Measurements from ENCODE around the gene C2CD5. TPM values are rescaled to one million over a fixed set of nuclear protein-coding genes. Genes with fewer than 3 reads are reported as not detected.
A peak's percentile ranks its signal among the peaks of the same experiment; 100 is the strongest.
"Not testable (repeated sequence)": the region's sequence is repeated elsewhere in the genome, so short reads cannot be mapped to it uniquely, and the experiment has no call there.

C2CD5 gene
- polyA plus RNA-seq, 4 donors, result 15.4 to 63.3 (median 23.4) TPM

DNA sequence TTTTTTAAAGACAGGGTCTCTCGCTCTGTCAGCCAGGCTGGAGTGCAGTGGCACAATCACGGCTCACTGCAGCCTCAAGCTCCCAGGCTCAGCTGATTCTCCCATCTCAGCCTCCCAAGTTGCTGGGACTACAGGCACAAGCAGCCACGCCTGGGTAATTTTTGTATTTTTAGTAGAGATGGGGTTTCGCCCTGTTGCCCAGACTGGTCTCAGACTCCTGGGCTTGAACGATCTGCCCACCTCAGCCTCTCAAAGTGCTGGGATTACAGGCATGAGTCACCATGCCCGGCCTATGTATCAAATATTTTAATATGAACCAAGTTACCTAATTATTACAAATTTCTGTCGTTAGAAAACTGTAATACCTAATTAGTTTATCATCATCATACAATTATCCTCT lies 63.5 kb downstream of the C2CD5 start:
- DNase-seq; H3K36me3 ChIP-seq (ENCODE audit: control insufficient read depth in 3 of 3, insufficient read depth in 2 of 3, low read depth in 1 of 3, low read length in 3 of 3); H3K27me3 ChIP-seq (ENCODE audit: control insufficient read depth in 3 of 3, insufficient read depth in 3 of 3, low read length in 3 of 3); H3K27ac ChIP-seq (ENCODE audit: low read depth in 1 of 3, low read length in 2 of 3); H3K9me3 ChIP-seq (ENCODE audit: control insufficient read depth in 2 of 2, insufficient read depth in 1 of 2, low read depth in 1 of 2, low read length in 1 of 2); H3K4me1 ChIP-seq (ENCODE audit: control insufficient read depth in 3 of 3, insufficient read depth in 2 of 3, low read depth in 1 of 3, low read length in 2 of 3); FAIRE-seq; H3K4me3 ChIP-seq (ENCODE audit: low read depth in 1 of 3, low read length in 3 of 3): not testable (repeated sequence)
- WGBS, 3 donors, result 90 to 91% (median 91%) methylated on average over 7 of the region's 7 CpGs

DNA sequence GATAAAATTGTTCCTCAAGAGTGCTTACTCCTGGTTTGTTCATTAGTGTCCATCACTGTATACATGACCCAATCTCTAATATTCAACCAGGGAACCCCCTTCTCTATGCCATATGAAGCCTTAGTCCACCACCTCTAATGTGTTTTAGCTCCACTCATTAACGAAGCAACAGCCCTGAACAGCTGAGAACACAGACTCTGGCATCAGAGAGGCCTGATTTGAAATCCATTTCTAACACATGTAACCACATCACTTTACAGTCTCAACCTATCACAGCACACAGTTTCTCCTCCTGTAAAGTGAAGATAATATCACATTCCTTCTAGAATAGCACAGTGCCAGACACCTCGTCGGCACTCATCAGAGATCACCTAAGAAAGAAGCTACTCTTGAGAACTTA lies 64.3 kb downstream of the C2CD5 start:
- no peaks in the 10 kb centered on the region for H3K4me1 ChIP-seq (ENCODE audit: control insufficient read depth in 3 of 3, insufficient read depth in 2 of 3, low read depth in 1 of 3, low read length in 2 of 3)
- peaks cover 4 to 8% (median 7%) of the 10 kb centered on the region in 3 donors for H3K36me3 ChIP-seq (ENCODE audit: control insufficient read depth in 3 of 3, insufficient read depth in 2 of 3, low read depth in 1 of 3, low read length in 3 of 3)
- no peaks in the 10 kb centered on the region for H3K27me3 ChIP-seq (ENCODE audit: control insufficient read depth in 3 of 3, insufficient read depth in 3 of 3, low read length in 3 of 3)
- WGBS, 3 donors, result 88 to 92% (median 91%) methylated on average over 3 of the region's 3 CpGs
- DNase-seq (no peak), FAIRE-seq (no peak)
- no peak overlapping the region for H3K27ac ChIP-seq (ENCODE audit: low read depth in 1 of 3, low read length in 2 of 3)
- H3K9me3 ChIP-seq (ENCODE audit: control insufficient read depth in 2 of 2, insufficient read depth in 1 of 2, low read depth in 1 of 2, low read length in 1 of 2), result no peaks in the 10 kb centered on the region
- H3K4me3 ChIP-seq (ENCODE audit: low read depth in 1 of 3, low read length in 3 of 3), result no peak overlapping the region

DNA sequence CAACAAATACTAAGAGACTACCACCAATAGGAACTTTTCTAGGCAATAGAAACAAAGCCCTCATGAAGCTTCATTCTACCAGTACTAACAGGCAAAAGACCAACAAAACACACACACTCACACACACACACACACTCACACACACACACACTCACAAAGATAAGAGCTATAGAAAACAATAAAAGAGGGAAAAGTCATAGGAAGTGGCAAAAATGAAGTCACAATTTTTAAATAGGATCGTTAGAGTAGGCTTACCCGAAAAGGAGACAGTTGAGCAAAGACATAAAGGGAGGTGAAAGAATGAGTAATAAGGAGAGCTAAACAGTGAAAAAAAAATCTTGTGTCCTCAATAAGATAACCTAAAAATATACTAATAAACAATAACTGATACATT lies 66.5 kb downstream of the C2CD5 start:
- H3K4me3 ChIP-seq (ENCODE audit: low read depth in 1 of 3, low read length in 3 of 3), result no peak overlapping the region
- H3K27me3 ChIP-seq (ENCODE audit: control insufficient read depth in 3 of 3, insufficient read depth in 3 of 3, low read length in 3 of 3), result no peaks in the 10 kb centered on the region
- H3K36me3 ChIP-seq (ENCODE audit: control insufficient read depth in 3 of 3, insufficient read depth in 2 of 3, low read depth in 1 of 3, low read length in 3 of 3), result peaks cover 2 to 10% (median 7%) of the 10 kb centered on the region in 3 donors
- no peak overlapping the region for H3K27ac ChIP-seq (ENCODE audit: low read depth in 1 of 3, low read length in 2 of 3)
- no peaks in the 10 kb centered on the region for H3K4me1 ChIP-seq (ENCODE audit: control insufficient read depth in 3 of 3, insufficient read depth in 2 of 3, low read depth in 1 of 3, low read length in 2 of 3)
- DNase-seq (no peak), FAIRE-seq (no peak)
- no peaks in the 10 kb centered on the region for H3K9me3 ChIP-seq (ENCODE audit: control insufficient read depth in 2 of 2, insufficient read depth in 1 of 2, low read depth in 1 of 2, low read length in 1 of 2)
- WGBS, 3 donors, result 66 to 79% (median 71%) methylated on average over 2 of the region's 2 CpGs

DNA sequence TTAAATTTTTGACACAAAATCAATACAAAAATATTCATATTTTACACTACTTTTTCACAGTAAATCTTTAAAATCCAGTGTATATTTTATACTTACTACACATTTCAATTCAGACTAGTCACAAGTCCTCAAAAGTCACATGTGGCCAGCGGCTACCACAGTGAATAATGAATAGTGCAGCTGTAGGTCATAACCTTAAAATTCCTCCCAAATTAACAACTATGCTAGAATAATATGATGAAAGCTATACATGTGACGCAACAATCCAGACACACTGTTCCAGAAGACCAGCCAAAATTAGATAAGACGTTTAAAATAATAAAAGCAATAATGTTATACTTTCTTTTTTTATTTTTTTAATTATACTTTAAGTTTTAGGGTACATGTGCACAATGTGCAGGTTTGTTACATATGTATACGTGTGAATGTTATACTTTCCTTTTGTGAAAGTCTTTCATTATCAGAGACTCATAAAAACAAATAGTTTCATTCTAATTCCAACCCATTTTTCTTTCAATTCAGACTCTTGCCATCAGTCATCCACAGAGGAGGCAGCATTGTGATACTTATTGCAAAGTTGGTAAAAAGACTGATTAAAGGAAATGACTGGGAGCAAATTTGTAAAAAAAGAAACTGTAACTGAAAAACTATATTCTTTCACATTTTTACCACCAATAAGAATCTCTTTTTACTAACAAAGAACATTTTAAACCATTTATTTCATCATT lies 67.0 kb downstream of the C2CD5 start:
- H3K4me3 ChIP-seq (ENCODE audit: low read depth in 1 of 3, low read length in 3 of 3), result no peak overlapping the region
- H3K9me3 ChIP-seq (ENCODE audit: control insufficient read depth in 2 of 2, insufficient read depth in 1 of 2, low read depth in 1 of 2, low read length in 1 of 2), result no peaks in the 10 kb centered on the region
- H3K27ac ChIP-seq (ENCODE audit: low read depth in 1 of 3, low read length in 2 of 3), result no peak overlapping the region
- WGBS, 3 donors, result 79 to 84% (median 83%) methylated on average over 4 of the region's 4 CpGs
- H3K36me3 ChIP-seq (ENCODE audit: control insufficient read depth in 3 of 3, insufficient read depth in 2 of 3, low read depth in 1 of 3, low read length in 3 of 3), result peaks cover 2 to 10% (median 7%) of the 10 kb centered on the region in 3 donors
- DNase-seq (no peak), FAIRE-seq (no peak)
- H3K4me1 ChIP-seq (ENCODE audit: control insufficient read depth in 3 of 3, insufficient read depth in 2 of 3, low read depth in 1 of 3, low read length in 2 of 3), result no peaks in the 10 kb centered on the region
- H3K27me3 ChIP-seq (ENCODE audit: control insufficient read depth in 3 of 3, insufficient read depth in 3 of 3, low read length in 3 of 3), result no peaks in the 10 kb centered on the region

DNA sequence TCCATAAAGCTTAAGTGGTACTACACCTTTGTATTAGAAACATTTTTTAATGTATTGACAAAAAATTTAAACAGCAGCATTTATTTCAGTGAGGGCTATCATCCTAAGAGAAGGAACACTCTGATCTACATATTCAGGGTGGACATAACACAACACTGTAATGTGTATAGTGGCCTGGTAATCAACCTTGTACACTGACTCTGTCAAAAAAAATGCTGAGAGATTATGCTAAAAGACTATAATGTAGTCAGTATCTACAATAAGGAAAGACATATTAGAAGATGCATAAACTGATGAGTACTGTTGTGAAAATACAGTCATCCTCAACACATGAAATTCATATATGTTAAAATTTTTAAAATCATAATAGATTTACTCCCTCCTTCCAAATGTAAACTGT lies 68.2 kb downstream of the C2CD5 start:
- Histone ChIP-seq H3K27me3 (ENCODE audit: control insufficient read depth in 3 of 3, insufficient read depth in 3 of 3, low read length in 3 of 3) (no peaks in the 10 kb centered on the region), H3K27ac (ENCODE audit: low read depth in 1 of 3, low read length in 2 of 3) (no peak overlapping the region), H3K36me3 (ENCODE audit: control insufficient read depth in 3 of 3, insufficient read depth in 2 of 3, low read depth in 1 of 3, low read length in 3 of 3) (peaks cover 2 to 6% (median 5%) of the 10 kb centered on the region in 3 donors), H3K9me3 (ENCODE audit: control insufficient read depth in 2 of 2, insufficient read depth in 1 of 2, low read depth in 1 of 2, low read length in 1 of 2) (no peaks in the 10 kb centered on the region), H3K4me3 (ENCODE audit: low read depth in 1 of 3, low read length in 3 of 3) (no peak overlapping the region), H3K4me1 (ENCODE audit: control insufficient read depth in 3 of 3, insufficient read depth in 2 of 3, low read depth in 1 of 3, low read length in 2 of 3) (no peaks in the 10 kb centered on the region)
- FAIRE-seq, result no peak
- no peak for DNase-seq

DNA sequence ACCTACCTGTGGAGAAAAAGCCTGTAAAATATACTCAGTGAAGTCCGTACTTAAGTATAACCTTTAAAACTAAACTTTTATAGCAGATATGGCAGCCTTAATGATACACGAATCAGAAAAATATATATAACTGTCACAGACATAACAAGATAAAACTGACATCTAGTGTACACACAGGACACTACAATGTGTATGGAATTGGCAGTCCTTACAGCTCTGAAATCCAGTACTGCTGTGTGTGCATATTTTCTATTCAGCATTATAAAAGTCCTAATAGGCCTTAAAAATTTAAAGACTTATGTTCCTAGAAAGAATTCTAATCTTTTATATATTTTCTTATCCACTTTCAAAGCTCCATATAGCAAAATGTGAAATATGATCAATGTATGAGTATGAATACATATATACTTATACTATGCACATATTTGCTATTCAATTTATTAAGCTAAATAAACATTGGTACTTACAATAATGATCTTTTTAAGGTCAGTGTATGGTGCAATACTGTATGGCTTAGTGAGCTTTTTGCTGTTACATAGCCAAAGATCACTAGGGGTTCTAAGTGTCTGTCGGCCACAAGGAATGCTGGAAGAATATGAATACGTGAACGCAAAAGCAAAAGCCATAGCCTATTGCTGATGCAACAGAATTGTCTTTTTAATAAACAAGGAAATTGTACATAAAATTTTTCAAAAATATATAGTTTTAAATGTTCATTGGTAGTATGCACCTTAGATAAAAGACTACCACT lies 69.2 kb downstream of the C2CD5 start:
- Histone ChIP-seq H3K4me1 (ENCODE audit: control insufficient read depth in 3 of 3, insufficient read depth in 2 of 3, low read depth in 1 of 3, low read length in 2 of 3) (no peaks in the 10 kb centered on the region), H3K4me3 (ENCODE audit: low read depth in 1 of 3, low read length in 3 of 3) (no peak overlapping the region), H3K9me3 (ENCODE audit: control insufficient read depth in 2 of 2, insufficient read depth in 1 of 2, low read depth in 1 of 2, low read length in 1 of 2) (no peaks in the 10 kb centered on the region), H3K36me3 (ENCODE audit: control insufficient read depth in 3 of 3, insufficient read depth in 2 of 3, low read depth in 1 of 3, low read length in 3 of 3) (peaks cover 2 to 8% (median 8%) of the 10 kb centered on the region in 3 donors), H3K27me3 (ENCODE audit: control insufficient read depth in 3 of 3, insufficient read depth in 3 of 3, low read length in 3 of 3) (no peaks in the 10 kb centered on the region), H3K27ac (ENCODE audit: low read depth in 1 of 3, low read length in 2 of 3) (no peak overlapping the region)
- DNase-seq (no peak), FAIRE-seq (peak; percentile 30)
- 91 to 92% (median 91%) methylated on average over 5 of the region's 5 CpGs for WGBS, 3 donors

DNA sequence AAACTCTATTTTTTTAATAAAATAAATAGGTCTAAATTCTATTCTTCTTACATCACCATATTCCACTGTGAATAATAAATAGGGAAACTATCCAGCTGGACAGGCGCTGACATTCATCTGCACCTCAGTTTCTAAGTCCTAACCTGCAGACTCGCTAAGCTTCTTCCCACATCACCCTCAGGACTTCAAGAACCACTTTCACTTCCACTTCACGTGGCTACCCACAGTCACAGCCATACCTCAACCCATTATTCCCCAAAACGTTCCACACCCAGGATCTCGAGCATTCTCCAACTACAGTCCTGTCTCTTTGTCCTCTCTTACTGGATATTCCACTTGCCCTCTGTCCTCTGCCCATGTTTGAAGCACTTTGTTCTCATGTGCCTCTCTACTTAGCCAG lies 71.1 kb downstream of the C2CD5 start:
- Histone ChIP-seq H3K36me3 (ENCODE audit: control insufficient read depth in 3 of 3, insufficient read depth in 2 of 3, low read depth in 1 of 3, low read length in 3 of 3) (peaks cover 5 to 8% (median 6%) of the 10 kb centered on the region in 3 donors), H3K9me3 (ENCODE audit: control insufficient read depth in 2 of 2, insufficient read depth in 1 of 2, low read depth in 1 of 2, low read length in 1 of 2) (no peaks in the 10 kb centered on the region), H3K4me3 (ENCODE audit: low read depth in 1 of 3, low read length in 3 of 3) (no peak overlapping the region), H3K4me1 (ENCODE audit: control insufficient read depth in 3 of 3, insufficient read depth in 2 of 3, low read depth in 1 of 3, low read length in 2 of 3) (no peaks in the 10 kb centered on the region), H3K27ac (ENCODE audit: low read depth in 1 of 3, low read length in 2 of 3) (no peak overlapping the region), H3K27me3 (ENCODE audit: control insufficient read depth in 3 of 3, insufficient read depth in 3 of 3, low read length in 3 of 3) (no peaks in the 10 kb centered on the region)
- FAIRE-seq, result no peak
- WGBS, 3 donors, result 74 to 76% (median 74%) methylated on average over 5 of the region's 5 CpGs
- no peak for DNase-seq

DNA sequence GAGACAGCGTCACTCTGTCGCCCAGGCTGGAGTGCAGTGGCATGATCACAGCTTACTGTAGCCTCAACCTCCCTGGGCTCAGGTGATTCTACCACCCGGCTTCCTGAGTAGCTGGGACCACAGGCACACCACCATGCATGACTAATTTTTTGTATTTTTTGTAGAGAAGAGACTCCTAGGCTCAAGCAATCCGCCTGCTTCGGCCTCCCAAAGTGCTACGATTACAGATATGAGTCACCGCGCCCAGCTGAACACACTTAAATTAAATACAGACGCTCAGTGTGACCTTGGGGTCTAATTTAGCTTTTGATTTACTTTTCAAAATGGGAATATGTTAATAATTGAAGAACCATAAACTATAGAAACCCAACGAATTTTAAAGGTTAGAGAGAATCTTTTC lies 77.2 kb downstream of the C2CD5 start:
- no peaks in the 10 kb centered on the region for H3K9me3 ChIP-seq (ENCODE audit: control insufficient read depth in 2 of 2, insufficient read depth in 1 of 2, low read depth in 1 of 2, low read length in 1 of 2)
- WGBS, 3 donors, result 86 to 90% (median 90%) methylated on average over 10 of the region's 10 CpGs
- no peak for FAIRE-seq

More for the DNA sequence above, 77.2 kb downstream of the C2CD5 start:
- Histone ChIP-seq H3K36me3 (ENCODE audit: control insufficient read depth in 3 of 3, insufficient read depth in 2 of 3, low read depth in 1 of 3, low read length in 3 of 3) (peaks cover 6 to 12% (median 10%) of the 10 kb centered on the region in 3 donors), H3K4me1 (ENCODE audit: control insufficient read depth in 3 of 3, insufficient read depth in 2 of 3, low read depth in 1 of 3, low read length in 2 of 3) (no peaks in the 10 kb centered on the region), H3K4me3 (ENCODE audit: low read depth in 1 of 3, low read length in 3 of 3) (no peak overlapping the region), H3K27ac (ENCODE audit: low read depth in 1 of 3, low read length in 2 of 3) (no peak overlapping the region), H3K27me3 (ENCODE audit: control insufficient read depth in 3 of 3, insufficient read depth in 3 of 3, low read length in 3 of 3) (no peaks in the 10 kb centered on the region)
- DNase-seq, result no peak
